ENCODE measurements around the gene DNAJC30.

DNA sequence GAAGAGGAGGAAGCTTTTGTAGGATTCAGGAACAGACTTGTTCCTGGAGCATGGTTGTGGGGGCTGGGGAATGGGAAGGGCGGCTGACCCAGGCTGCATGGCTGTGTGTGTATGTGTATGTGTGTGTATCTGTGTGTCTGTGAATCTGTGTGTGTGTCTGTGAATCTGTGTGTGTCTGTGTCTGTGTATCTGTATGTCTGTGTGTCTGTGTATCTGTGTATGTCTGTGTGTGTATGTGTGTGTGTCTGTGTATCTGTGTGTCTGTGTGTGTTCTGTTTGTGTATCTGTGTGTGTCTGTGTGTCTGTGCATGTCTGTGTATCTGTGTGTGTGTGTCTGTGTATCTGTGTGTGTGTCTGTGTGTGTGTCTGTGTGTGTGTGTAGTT lies 42.8 kb upstream of the DNAJC30 start:
- TF ChIP-seq, protein P1, sequence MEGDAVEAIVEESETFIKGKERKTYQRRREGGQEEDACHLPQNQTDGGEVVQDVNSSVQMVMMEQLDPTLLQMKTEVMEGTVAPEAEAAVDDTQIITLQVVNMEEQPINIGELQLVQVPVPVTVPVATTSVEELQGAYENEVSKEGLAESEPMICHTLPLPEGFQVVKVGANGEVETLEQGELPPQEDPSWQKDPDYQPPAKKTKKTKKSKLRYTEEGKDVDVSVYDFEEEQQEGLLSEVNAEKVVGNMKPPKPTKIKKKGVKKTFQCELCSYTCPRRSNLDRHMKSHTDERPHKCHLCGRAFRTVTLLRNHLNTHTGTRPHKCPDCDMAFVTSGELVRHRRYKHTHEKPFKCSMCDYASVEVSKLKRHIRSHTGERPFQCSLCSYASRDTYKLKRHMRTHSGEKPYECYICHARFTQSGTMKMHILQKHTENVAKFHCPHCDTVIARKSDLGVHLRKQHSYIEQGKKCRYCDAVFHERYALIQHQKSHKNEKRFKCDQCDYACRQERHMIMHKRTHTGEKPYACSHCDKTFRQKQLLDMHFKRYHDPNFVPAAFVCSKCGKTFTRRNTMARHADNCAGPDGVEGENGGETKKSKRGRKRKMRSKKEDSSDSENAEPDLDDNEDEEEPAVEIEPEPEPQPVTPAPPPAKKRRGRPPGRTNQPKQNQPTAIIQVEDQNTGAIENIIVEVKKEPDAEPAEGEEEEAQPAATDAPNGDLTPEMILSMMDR (IDR thresholded peaks at IDR 0.05) = no peak
- no peak for TF ChIP-seq POLR2A (IDR thresholded peaks at IDR 0.05)
